A549 (cell line): ENCODE results near the gene PLXNC1.

Source experiments
- BHLHE40 ChIP-seq: IDR thresholded peaks from 2 replicates; pipeline ENCODE4 v1.6.1; 2012; ENCODE audit warnings: low read depth, low read length, inconsistent platforms
- CTCF ChIP-seq: fragments of >200 bp; sonication (Bioruptor Twin); formaldehyde crosslinking; IDR thresholded peaks from 3 replicates; pipeline ENCODE4 v1.5.1; 2016
- EHMT2 ChIP-seq: fragments of 200-600 bp; sonication (generic); IDR thresholded peaks from 2 replicates; pipeline ENCODE4 v1.6.1; 2016; ENCODE audit warnings: antibody characterized with exemption, low read depth, mild to moderate bottlenecking, moderate library complexity
- EP300 ChIP-seq, 2 experiments: fragments of >200 bp; sonication (Bioruptor Twin); formaldehyde crosslinking; IDR thresholded peaks; 2 replicates in 1 of 2; 3 replicates in 1 of 2; pipeline ENCODE4 v1.6.1; 2016 to 2017
- JUN ChIP-seq, 2 experiments: fragments of >200 bp; sonication (Bioruptor Twin); formaldehyde crosslinking; IDR thresholded peaks; 2 replicates in 1 of 2; 3 replicates in 1 of 2; pipeline ENCODE4 v1.6.1; 2016 to 2017
- KDM5A ChIP-seq: fragments of 200-600 bp; sonication (generic); IDR thresholded peaks from 2 replicates; pipeline ENCODE4 v1.6.1; 2016; ENCODE audit warnings: antibody characterized with exemption, mild to moderate bottlenecking
- NPAS2 ChIP-seq: fragments of 250-450 bp; sonication (Bioruptor Pico); IDR thresholded peaks from 2 replicates; pipeline ENCODE4 v1.8.0; 2022; ENCODE audit warnings: mild to moderate bottlenecking, moderate library complexity, borderline replicate concordance
- POLR2A ChIP-seq: IDR thresholded peaks from 2 replicates; pipeline ENCODE4 v1.6.1; 2012; ENCODE audit warnings: mild to moderate bottlenecking, low read length
- RAD21 ChIP-seq, 2 experiments: fragments of >200 bp in 1 of 2; sonication (Bioruptor Twin) in 1 of 2; formaldehyde crosslinking in 1 of 2; IDR thresholded peaks in 1 of 2; conservative IDR thresholded peaks in 1 of 2; 2 replicates in 1 of 2; 3 replicates in 1 of 2; pipeline ENCODE4 v1.6.1; 2012 to 2018; ENCODE audit warnings: inconsistent platforms in 1 of 2
- REST ChIP-seq: fragments of 200-600 bp; sonication (generic); IDR thresholded peaks from 2 replicates; pipeline ENCODE4 v1.6.1; 2016; ENCODE audit warnings: antibody characterized with exemption, mild to moderate bottlenecking, moderate library complexity
- USF2 ChIP-seq: fragments of 450-650 bp; IDR thresholded peaks from 2 replicates; pipeline ENCODE4 v1.6.1; 2014; ENCODE audit warnings: antibody characterized with exemption

GRCh38 chr12:94151582-94151981 is 3.2 kb downstream of the PLXNC1 start:
- no peak for TF ChIP-seq EHMT2
- TF ChIP-seq NPAS2 (CRISPR knock-in tag): no peak
- TF ChIP-seq BHLHE40: no peak
- no peak for TF ChIP-seq REST
- no peak for TF ChIP-seq POLR2A
- TF ChIP-seq JUN (IDR thresholded peaks at IDR 0.05): no peak
- TF ChIP-seq EP300 (IDR thresholded peaks at IDR 0.05): no peak
- no peak for TF ChIP-seq CTCF
- TF ChIP-seq KDM5A: no peak
- no peak for TF ChIP-seq RAD21 (conservative IDR thresholded peaks at IDR 0.05 in 1 of 2, IDR thresholded peaks at IDR 0.05 in 1 of 2)
- no peak for TF ChIP-seq USF2
